Measurements from ENCODE around the gene SKIC8. TPM values are rescaled to one million over a fixed set of nuclear protein-coding genes. Genes with fewer than 3 reads are reported as not detected.

The SKIC8 gene
- total RNA-seq, 1 donor from 2014 or later, result 49.0 TPM

DNA sequence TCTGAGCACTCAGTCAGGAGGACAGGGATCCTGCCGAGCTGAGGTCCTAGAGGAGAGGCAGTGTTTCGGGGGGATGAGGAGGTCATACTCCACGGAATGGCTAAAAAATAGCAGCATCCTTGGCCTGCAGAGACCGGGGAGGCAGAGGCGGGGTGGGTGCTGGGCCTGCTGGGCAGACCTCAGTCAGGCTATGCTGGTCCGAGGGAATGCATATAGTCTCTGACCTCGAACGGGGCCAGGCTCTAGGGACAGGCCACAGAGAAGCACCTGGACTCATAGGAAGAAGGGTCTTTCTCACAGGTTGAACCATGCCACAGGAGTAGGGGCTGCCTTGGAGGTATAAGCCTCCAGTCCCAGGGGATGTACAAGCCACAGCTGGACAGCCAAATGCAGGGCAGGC, 14.0 kb upstream of the SKIC8 start:
- no peak for FAIRE-seq
- DNase-seq (ENCODE audit: low read depth), result no peak
- H3K36me3 ChIP-seq (ENCODE audit: control insufficient read depth, insufficient read depth, low read length), result no peaks in the 10 kb centered on the region
- TF ChIP-seq, protein P1, sequence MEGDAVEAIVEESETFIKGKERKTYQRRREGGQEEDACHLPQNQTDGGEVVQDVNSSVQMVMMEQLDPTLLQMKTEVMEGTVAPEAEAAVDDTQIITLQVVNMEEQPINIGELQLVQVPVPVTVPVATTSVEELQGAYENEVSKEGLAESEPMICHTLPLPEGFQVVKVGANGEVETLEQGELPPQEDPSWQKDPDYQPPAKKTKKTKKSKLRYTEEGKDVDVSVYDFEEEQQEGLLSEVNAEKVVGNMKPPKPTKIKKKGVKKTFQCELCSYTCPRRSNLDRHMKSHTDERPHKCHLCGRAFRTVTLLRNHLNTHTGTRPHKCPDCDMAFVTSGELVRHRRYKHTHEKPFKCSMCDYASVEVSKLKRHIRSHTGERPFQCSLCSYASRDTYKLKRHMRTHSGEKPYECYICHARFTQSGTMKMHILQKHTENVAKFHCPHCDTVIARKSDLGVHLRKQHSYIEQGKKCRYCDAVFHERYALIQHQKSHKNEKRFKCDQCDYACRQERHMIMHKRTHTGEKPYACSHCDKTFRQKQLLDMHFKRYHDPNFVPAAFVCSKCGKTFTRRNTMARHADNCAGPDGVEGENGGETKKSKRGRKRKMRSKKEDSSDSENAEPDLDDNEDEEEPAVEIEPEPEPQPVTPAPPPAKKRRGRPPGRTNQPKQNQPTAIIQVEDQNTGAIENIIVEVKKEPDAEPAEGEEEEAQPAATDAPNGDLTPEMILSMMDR (IDR thresholded peaks at IDR 0.05; ENCODE audit: insufficient read depth, low read length, severe bottlenecking), result no peak
- H3K27me3 ChIP-seq (ENCODE audit: control insufficient read depth, insufficient read depth, low read length), result no peaks in the 10 kb centered on the region
- no peak overlapping the region for H3K4me3 ChIP-seq (ENCODE audit: low read depth, low read length)

DNA sequence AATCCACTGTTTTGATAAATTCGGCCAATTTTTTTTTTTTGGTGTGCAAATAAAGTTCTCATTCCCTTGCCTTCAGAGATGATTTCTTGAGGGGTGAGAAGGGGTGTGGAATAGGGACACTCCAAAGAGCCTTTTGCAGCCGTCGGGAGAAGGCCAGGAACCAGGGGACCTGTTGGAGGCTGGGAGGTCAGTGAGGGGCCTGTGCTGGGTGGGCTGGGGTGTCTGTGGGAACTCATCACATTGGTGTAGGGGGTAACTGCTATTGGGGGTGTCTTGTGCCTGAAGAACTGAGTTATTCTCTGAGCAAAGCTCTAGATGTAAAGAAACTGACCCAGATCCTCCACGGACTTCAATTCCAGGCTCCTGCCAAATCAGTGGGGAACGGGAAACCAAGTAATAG, 13.5 kb upstream of the SKIC8 start:
- Histone ChIP-seq H3K4me3 (ENCODE audit: low read depth, low read length) (no peak overlapping the region), H3K27me3 (ENCODE audit: control insufficient read depth, insufficient read depth, low read length) (no peaks in the 10 kb centered on the region), H3K36me3 (ENCODE audit: control insufficient read depth, insufficient read depth, low read length) (no peaks in the 10 kb centered on the region)
- FAIRE-seq, result no peak
- TF ChIP-seq, protein P1 (IDR thresholded peaks at IDR 0.05; ENCODE audit: insufficient read depth, low read length, severe bottlenecking), result no peak
- no peak for DNase-seq (ENCODE audit: low read depth)

DNA sequence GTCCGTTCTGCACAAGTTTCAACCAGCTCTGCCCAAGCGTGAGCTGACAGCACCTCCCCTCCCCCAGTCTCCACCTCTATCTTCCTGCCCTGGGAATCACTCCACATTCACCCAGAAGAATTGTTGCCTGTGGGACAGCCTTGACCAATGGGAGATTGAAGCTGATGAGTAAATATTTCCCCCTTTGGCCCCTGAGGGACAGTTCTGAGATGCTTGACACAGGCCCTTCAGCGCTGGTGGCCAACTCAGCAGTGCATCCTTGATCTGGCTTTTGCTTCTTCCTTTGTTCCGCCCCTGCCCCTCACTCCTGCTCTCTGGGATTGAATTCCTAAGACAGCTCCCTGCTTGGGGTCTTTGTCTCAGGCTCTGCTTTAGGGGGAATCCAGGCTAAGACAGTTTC, 13.1 kb upstream of the SKIC8 start:
- TF ChIP-seq, protein P1 (IDR thresholded peaks at IDR 0.05; ENCODE audit: insufficient read depth, low read length, severe bottlenecking), result no peak
- H3K36me3 ChIP-seq (ENCODE audit: control insufficient read depth, insufficient read depth, low read length), result no peaks in the 10 kb centered on the region
- FAIRE-seq, result no peak
- no peak overlapping the region for H3K4me3 ChIP-seq (ENCODE audit: low read depth, low read length)
- H3K27me3 ChIP-seq (ENCODE audit: control insufficient read depth, insufficient read depth, low read length), result no peaks in the 10 kb centered on the region
- DNase-seq (ENCODE audit: low read depth), result no peak

DNA sequence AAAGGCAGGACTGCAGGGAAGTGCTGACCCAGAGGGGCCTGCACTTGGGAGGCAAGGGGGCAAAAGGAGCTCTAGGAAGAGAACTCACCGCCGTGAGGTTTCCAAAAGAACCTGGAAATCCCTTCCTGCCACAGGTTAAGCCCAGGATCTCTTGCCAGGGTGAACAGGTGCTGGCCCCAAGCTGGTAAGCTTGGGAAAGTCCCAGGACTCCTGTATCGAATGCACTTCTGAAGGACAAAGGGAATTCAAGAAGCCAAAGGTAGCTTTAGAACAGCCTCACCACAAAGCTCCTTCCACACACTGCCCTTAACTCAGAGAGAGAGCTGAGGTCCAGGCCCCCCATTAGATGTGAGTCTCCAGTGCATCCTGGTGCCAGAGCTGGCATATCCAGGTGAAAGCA, 11.9 kb upstream of the SKIC8 start:
- Histone ChIP-seq H3K4me3 (ENCODE audit: low read depth, low read length) (no peak overlapping the region), H3K27me3 (ENCODE audit: control insufficient read depth, insufficient read depth, low read length) (no peaks in the 10 kb centered on the region), H3K36me3 (ENCODE audit: control insufficient read depth, insufficient read depth, low read length) (no peaks in the 10 kb centered on the region)
- TF ChIP-seq, protein P1 (IDR thresholded peaks at IDR 0.05; ENCODE audit: insufficient read depth, low read length, severe bottlenecking), result no peak
- no peak for DNase-seq (ENCODE audit: low read depth)
- FAIRE-seq, result no peak

DNA sequence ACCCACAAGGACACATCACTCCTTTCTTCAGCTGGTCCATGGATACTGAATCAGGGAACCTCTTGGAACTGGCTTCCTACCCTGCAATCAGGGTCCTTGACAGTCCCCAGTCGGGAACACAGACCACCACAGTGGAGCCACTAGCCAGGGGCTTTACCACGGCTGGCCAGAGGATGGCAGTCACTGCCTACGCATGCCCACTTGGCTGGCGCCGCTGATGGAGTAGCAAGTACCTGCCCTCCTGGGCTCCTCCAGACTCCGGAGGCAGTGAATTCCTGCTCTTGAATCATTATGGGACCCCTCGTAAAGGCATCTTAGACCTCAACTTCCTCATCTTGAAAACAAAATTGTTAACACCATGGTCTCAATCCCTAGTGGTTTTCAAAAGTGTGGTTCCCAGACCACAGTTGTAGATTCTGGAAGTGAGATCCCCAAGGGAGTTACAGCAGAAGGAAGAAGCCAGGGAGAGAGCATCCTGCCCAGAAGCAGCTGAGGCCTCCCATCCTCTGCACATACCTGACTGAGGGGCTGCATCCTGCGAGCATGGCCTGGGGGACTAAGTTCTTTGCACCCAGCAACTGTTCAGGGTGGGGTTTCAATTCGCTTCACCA, 9.1 kb upstream of the SKIC8 start:
- peak; percentile 41 for DNase-seq (ENCODE audit: low read depth)
- Histone ChIP-seq H3K36me3 (ENCODE audit: control insufficient read depth, insufficient read depth, low read length) (no peaks in the 10 kb centered on the region), H3K27me3 (ENCODE audit: control insufficient read depth, insufficient read depth, low read length) (no peaks in the 10 kb centered on the region), H3K4me3 (ENCODE audit: low read depth, low read length) (no peak overlapping the region)
- no peak for FAIRE-seq
- TF ChIP-seq, protein P1 (IDR thresholded peaks at IDR 0.05; ENCODE audit: insufficient read depth, low read length, severe bottlenecking), result peak; percentile 99

DNA sequence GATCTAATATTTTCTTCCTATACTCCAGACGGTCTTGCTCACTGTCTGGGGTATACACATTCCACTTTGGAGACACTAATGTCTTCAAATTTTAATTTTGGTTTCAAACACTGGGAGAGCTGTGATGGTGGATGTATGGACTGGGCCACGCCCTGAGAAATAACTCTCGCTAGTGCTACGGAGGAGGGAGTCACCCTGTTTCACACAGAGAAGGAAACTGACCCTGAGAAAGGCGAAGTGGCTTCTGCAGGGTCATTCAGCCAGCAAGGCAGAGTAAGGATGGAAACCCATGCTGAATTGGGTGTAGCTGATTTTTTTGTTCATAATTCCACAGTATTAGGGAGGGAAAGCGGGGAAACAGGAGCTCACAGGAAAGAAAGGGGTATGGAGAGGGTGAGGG, 8.6 kb upstream of the SKIC8 start:
- no peaks in the 10 kb centered on the region for H3K36me3 ChIP-seq (ENCODE audit: control insufficient read depth, insufficient read depth, low read length)
- no peak overlapping the region for H3K4me3 ChIP-seq (ENCODE audit: low read depth, low read length)
- DNase-seq (ENCODE audit: low read depth) (no peak), FAIRE-seq (no peak)
- TF ChIP-seq, protein P1 (IDR thresholded peaks at IDR 0.05; ENCODE audit: insufficient read depth, low read length, severe bottlenecking), result no peak
- H3K27me3 ChIP-seq (ENCODE audit: control insufficient read depth, insufficient read depth, low read length), result no peaks in the 10 kb centered on the region

All from bronchial epithelial cell (primary cell).